ENCODE data around the gene TYR.

- TF ChIP-seq CTCF (IDR thresholded peaks at IDR 0.05) = no peak
- no peak for TF ChIP-seq EZH2 (IDR thresholded peaks at IDR 0.05; ENCODE audit: borderline replicate concordance, insufficient read depth, low read depth, low read length, poor library complexity, severe bottlenecking)
Measured at GRCh38 chr11:89136606-89137005, 41.1 kb upstream of the TYR start.
